GM23338 (cell line): Measurements from ENCODE around the gene RTCA. TPM values are rescaled to one million over a fixed set of nuclear protein-coding genes. Genes with fewer than 3 reads are reported as not detected.

ENCODE experiments used
- ATAC-seq: fragments of 200-7000 bp; cut with Tn5 transposase; 3 replicates; pipeline ENCODE4 v1.9.1; 2020
- DNase-seq: peaks from one replicate; pipeline ENCODE4 v3.0.0-alpha.2; 2015; ENCODE audit warnings: low spot score
- H2AFZ ChIP-seq: fragments of 200-600 bp; sonication (generic); 2 replicates; pipeline ENCODE4 v1.8.0; 2016; ENCODE audit warnings: antibody characterized with exemption, mild to moderate bottlenecking, moderate library complexity
- H3F3A ChIP-seq: fragments of 200-600 bp; sonication (generic); replicated peaks from 2 replicates; pipeline ENCODE4 v1.8.0; 2017; ENCODE audit warnings: antibody characterized with exemption, mixed run types, low read depth
- H3K27ac ChIP-seq: fragments of 200-600 bp; sonication (generic); 2 replicates; pipeline ENCODE4 v1.6.1; 2016; ENCODE audit warnings: low read depth
- H3K27me3 ChIP-seq: fragments of 200-600 bp; sonication (generic); 2 replicates; pipeline ENCODE4 v1.8.0; 2016; ENCODE audit warnings: mild to moderate bottlenecking, mixed run types, moderate library complexity; ENCODE audit not compliant: insufficient read depth
- H3K36me3 ChIP-seq: fragments of 200-600 bp; sonication (generic); 2 replicates; pipeline ENCODE4 v1.8.0; 2016; ENCODE audit warnings: mild to moderate bottlenecking; ENCODE audit not compliant: insufficient read depth
- H3K4me1 ChIP-seq: fragments of 200-600 bp; sonication (generic); 2 replicates; pipeline ENCODE4 v1.8.0; 2016; ENCODE audit warnings: mild to moderate bottlenecking, moderate library complexity; ENCODE audit not compliant: insufficient read depth
- H3K4me2 ChIP-seq: fragments of 200-600 bp; sonication (generic); 2 replicates; pipeline ENCODE4 v1.7.1; 2017; ENCODE audit warnings: mixed run types
- H3K4me3 ChIP-seq: fragments of 200-600 bp; sonication (generic); 2 replicates; pipeline ENCODE4 v1.6.1; 2016; ENCODE audit warnings: mixed run types
- H3K79me2 ChIP-seq: fragments of 200-600 bp; sonication (generic); replicated peaks from 2 replicates; pipeline ENCODE4 v1.8.0; 2017; ENCODE audit warnings: mild to moderate bottlenecking; ENCODE audit not compliant: insufficient read depth
- H3K9me2 ChIP-seq: fragments of 200-600 bp; sonication (generic); 2 replicates; pipeline ENCODE4 v1.8.0; 2017; ENCODE audit not compliant: insufficient read depth
- H4K20me1 ChIP-seq: fragments of 200-600 bp; sonication (generic); replicated peaks from 2 replicates; pipeline ENCODE4 v1.8.0; 2017; ENCODE audit warnings: mild to moderate bottlenecking; ENCODE audit not compliant: insufficient read depth
- H3K27ac Mint-ChIP-seq: 2 replicates; pipeline ENCODE4 v1.8.0; 2020; ENCODE audit warnings: inconsistent platforms, mild to moderate bottlenecking, moderate library complexity, mixed read lengths
- H3K27me3 Mint-ChIP-seq: 3 replicates; pipeline ENCODE4 v1.8.0; 2022; ENCODE audit warnings: low read depth, mild to moderate bottlenecking, moderate library complexity, mixed read lengths, inconsistent platforms; ENCODE audit not compliant: insufficient read depth, poor library complexity
- H3K36me3 Mint-ChIP-seq: 3 replicates; pipeline ENCODE4 v1.8.0; 2021; ENCODE audit warnings: low read depth, mild to moderate bottlenecking, inconsistent platforms, moderate library complexity, mixed read lengths
- H3K4me1 Mint-ChIP-seq: 3 replicates; pipeline ENCODE4 v1.8.0; 2020; ENCODE audit warnings: mild to moderate bottlenecking, inconsistent platforms, mixed read lengths
- H3K4me3 Mint-ChIP-seq: 3 replicates; pipeline ENCODE4 v1.8.0; 2021; ENCODE audit warnings: moderate library complexity, mild to moderate bottlenecking, inconsistent platforms, mixed read lengths
- H3K9me3 Mint-ChIP-seq: 3 replicates; pipeline ENCODE4 v1.8.0; 2020; ENCODE audit warnings: moderate library complexity, mild to moderate bottlenecking, inconsistent platforms, mixed read lengths
- CREB1 ChIP-seq: fragments of 250-450 bp; sonication (Bioruptor Pico); IDR thresholded peaks from 2 replicates; pipeline ENCODE4 v1.5.0; 2020; ENCODE audit warnings: low read depth, mild to moderate bottlenecking, moderate library complexity
- EZH2 ChIP-seq: fragments of 200-600 bp; sonication (generic); IDR thresholded peaks from one replicate; pipeline ENCODE4 v1.8.0; 2017; ENCODE audit warnings: antibody characterized with exemption, mild to moderate bottlenecking, low read depth; ENCODE audit not compliant: unreplicated experiment
- EZH2phosphoT487 ChIP-seq: fragments of 200-600 bp; sonication (generic); IDR thresholded peaks from one replicate; pipeline ENCODE4 v1.8.1; 2018; ENCODE audit warnings: antibody characterized with exemption; ENCODE audit not compliant: unreplicated experiment
- JUNB ChIP-seq: IDR thresholded peaks from one replicate; pipeline ENCODE4 v1.6.1; 2016; ENCODE audit warnings: antibody characterized with exemption; ENCODE audit not compliant: unreplicated experiment
- NANOG ChIP-seq: IDR thresholded peaks from 2 replicates; pipeline ENCODE4 v1.6.1; 2016; ENCODE audit warnings: antibody characterized with exemption, borderline replicate concordance
- STAT1 ChIP-seq: IDR thresholded peaks from one replicate; pipeline ENCODE4 v1.6.1; 2016; ENCODE audit warnings: antibody characterized with exemption; ENCODE audit not compliant: unreplicated experiment
- ZNF114 ChIP-seq: fragments of 250-450 bp; sonication (Bioruptor Pico); IDR thresholded peaks from 2 replicates; pipeline ENCODE4 v1.5.0; 2020; ENCODE audit warnings: mild to moderate bottlenecking, moderate library complexity
- ZNF331 ChIP-seq: fragments of 250-450 bp; sonication (Bioruptor Pico); IDR thresholded peaks from 2 replicates; pipeline ENCODE4 v1.5.0; 2020; ENCODE audit warnings: low read depth, mild to moderate bottlenecking, moderate library complexity
- polyA plus RNA-seq: library from polyadenylated mRNA; unstranded; fragments of >200 nt; fragmentation: Nextera tagmentation; extraction: Ambion mirVana; gene quantifications from 2 replicates; pipeline ENCODE4 v1.2.1, GENCODE V29; 2016
- total RNA-seq: library from RNA; depleted of rRNA; stranded (reverse); fragments of >200 nt; shearing (Covaris generic); gene quantifications from 2 replicates; pipeline ENCODE4 v1.2.3, GENCODE V29; 2014
- TF ChIP-seq, protein P1 (sequence below): fragments of 250-450 bp; sonication (Bioruptor Pico); IDR thresholded peaks from 2 replicates; pipeline ENCODE4 v1.5.0; 2020; ENCODE audit warnings: mild to moderate bottlenecking, moderate library complexity

Gene RTCA
- total and polyA plus RNA-seq, 2 experiments from 2014 or later: 36.6 TPM

DNA sequence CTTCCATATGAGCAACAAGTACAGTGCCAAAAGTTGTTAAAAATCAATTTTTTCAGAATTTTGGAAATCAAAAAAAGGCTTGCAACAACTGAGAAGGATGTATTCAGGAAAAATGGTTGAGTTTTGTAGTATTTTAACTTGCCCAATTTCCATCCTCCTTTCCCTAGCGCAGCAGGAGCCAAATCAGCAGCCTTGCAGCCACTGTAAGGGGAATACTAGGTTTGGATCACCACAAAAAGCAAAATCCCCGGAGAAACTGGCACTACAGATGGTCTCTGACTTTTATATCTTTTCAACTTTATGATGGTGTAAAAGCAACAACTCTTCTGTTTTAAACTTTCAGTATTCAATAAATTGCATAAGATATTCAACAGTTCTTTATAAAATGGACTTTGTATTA is 34.3 kb upstream of the RTCA start:
- H3K9me3 Mint-ChIP-seq: no peaks in the 10 kb centered on the region
- DNase-seq (no peak), ATAC-seq (no peak)
- Histone ChIP-seq H3K27ac (no peak overlapping the region), H3K79me2 (no peaks in the 10 kb centered on the region), H2AFZ (no peak overlapping the region), H3K9me2 (no peaks in the 10 kb centered on the region), H4K20me1 (no peaks in the 10 kb centered on the region), H3K4me1 (no peaks in the 10 kb centered on the region), H3K4me3 (no peak overlapping the region), H3K4me2 (no peak overlapping the region), H3F3A (no peaks in the 10 kb centered on the region), H3K27me3 (no peaks in the 10 kb centered on the region), H3K36me3 (peaks cover 17% of the 10 kb centered on the region)
- peaks cover 56% of the 10 kb centered on the region for H3K36me3 Mint-ChIP-seq
- H3K27ac Mint-ChIP-seq: no peak overlapping the region
- TF ChIP-seq STAT1 (no peak), ZNF331 (CRISPR knock-in tag) (no peak), EZH2 (no peak), CREB1 (CRISPR knock-in tag) (no peak), EZH2phosphoT487 (no peak), NANOG (no peak), ZNF114 (CRISPR knock-in tag) (no peak), JUNB (no peak)
- TF ChIP-seq, protein P1, sequence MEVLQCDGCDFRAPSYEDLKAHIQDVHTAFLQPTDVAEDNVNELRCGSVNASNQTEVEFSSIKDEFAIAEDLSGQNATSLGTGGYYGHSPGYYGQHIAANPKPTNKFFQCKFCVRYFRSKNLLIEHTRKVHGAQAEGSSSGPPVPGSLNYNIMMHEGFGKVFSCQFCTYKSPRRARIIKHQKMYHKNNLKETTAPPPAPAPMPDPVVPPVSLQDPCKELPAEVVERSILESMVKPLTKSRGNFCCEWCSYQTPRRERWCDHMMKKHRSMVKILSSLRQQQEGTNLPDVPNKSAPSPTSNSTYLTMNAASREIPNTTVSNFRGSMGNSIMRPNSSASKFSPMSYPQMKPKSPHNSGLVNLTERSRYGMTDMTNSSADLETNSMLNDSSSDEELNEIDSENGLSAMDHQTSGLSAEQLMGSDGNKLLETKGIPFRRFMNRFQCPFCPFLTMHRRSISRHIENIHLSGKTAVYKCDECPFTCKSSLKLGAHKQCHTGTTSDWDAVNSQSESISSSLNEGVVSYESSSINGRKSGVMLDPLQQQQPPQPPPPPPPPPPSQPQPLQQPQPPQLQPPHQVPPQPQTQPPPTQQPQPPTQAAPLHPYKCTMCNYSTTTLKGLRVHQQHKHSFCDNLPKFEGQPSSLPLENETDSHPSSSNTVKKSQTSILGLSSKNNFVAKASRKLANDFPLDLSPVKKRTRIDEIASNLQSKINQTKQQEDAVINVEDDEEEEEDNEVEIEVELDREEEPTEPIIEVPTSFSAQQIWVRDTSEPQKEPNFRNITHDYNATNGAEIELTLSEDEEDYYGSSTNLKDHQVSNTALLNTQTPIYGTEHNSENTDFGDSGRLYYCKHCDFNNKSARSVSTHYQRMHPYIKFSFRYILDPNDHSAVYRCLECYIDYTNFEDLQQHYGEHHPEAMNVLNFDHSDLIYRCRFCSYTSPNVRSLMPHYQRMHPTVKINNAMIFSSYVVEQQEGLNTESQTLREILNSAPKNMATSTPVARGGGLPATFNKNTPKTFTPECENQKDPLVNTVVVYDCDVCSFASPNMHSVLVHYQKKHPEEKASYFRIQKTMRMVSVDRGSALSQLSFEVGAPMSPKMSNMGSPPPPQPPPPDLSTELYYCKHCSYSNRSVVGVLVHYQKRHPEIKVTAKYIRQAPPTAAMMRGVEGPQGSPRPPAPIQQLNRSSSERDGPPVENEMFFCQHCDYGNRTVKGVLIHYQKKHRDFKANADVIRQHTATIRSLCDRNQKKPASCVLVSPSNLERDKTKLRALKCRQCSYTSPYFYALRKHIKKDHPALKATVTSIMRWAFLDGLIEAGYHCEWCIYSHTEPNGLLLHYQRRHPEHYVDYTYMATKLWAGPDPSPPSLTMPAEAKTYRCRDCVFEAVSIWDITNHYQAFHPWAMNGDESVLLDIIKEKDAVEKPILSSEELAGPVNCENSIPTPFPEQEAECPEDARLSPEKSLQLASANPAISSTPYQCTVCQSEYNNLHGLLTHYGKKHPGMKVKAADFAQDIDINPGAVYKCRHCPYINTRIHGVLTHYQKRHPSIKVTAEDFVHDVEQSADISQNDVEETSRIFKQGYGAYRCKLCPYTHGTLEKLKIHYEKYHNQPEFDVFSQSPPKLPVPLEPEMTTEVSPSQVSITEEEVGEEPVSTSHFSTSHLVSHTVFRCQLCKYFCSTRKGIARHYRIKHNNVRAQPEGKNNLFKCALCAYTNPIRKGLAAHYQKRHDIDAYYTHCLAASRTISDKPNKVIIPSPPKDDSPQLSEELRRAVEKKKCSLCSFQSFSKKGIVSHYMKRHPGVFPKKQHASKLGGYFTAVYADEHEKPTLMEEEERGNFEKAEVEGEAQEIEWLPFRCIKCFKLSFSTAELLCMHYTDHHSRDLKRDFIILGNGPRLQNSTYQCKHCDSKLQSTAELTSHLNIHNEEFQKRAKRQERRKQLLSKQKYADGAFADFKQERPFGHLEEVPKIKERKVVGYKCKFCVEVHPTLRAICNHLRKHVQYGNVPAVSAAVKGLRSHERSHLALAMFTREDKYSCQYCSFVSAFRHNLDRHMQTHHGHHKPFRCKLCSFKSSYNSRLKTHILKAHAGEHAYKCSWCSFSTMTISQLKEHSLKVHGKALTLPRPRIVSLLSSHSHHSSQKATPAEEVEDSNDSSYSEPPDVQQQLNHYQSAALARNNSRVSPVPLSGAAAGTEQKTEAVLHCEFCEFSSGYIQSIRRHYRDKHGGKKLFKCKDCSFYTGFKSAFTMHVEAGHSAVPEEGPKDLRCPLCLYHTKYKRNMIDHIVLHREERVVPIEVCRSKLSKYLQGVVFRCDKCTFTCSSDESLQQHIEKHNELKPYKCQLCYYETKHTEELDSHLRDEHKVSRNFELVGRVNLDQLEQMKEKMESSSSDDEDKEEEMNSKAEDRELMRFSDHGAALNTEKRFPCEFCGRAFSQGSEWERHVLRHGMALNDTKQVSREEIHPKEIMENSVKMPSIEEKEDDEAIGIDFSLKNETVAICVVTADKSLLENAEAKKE (CRISPR knock-in tag): no peak
- no peaks in the 10 kb centered on the region for H3K27me3 Mint-ChIP-seq
- H3K4me1 Mint-ChIP-seq: peaks cover 7% of the 10 kb centered on the region; the same call in 2 of the 3 replicates
- H3K4me3 Mint-ChIP-seq: no peak overlapping the region
